ENCODE results near the gene MTG2. TPM values are rescaled to one million over a fixed set of nuclear protein-coding genes. Genes with fewer than 3 reads are reported as not detected.

MTG2 gene
- total and polyA plus RNA-seq, 2 of the 13 experiments (the other 11 are each of a cell fraction or from before 2014, with no cell fraction given): 20.4 to 37.8 TPM

DNA sequence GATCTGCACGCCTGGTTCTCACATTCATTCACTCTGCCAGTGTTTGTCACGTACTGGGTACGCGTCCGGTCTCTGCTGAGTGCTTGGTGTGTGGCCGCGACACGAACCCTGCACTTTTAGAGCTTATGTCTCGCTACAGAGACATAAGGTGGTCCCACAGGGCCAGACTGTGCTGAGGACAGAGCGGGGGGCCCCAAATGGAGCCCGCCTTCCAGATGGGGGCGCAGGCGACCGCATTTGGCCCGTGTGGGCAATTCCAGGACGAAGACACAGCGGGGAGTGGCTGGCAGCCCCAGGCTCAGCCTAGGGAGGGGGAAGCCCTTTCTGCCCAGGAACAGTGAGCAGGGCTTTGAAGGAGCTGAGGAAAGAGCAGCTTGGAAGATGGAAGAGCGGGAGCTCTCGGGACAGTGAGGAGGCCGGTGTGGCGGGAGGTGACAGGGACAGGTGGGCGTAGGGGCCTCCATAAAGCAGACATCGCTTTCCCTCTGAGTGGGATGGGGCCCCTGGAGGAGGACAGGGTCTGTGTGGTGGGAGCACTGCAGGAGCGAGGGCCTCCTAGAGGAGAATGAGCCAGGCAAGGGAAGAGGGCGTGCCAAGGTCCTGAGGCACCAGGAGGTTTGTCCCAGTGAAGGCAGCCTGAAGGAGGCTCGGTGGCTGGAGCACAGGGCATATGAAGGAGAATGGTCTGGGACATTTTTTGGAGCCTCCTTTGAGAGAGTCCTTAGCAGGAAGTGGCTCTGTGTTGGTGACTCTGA is 7.8 kb upstream of the MTG2 start:
- ChIA-PET POLR2A (interaction anchor here (1.2 kb wide), 1 partner anchor 8 kb away, joined by 3 read pairs; the partner anchor contains the start of gene MTG2), CTCF (ENCODE audit: low intra/inter-chr PET ratio, low total read pairs) (no interaction called here)
- Histone ChIP-seq H3K4me1 (ENCODE audit: insufficient read depth, low read length) (no peaks in the 10 kb centered on the region), H3K9ac (ENCODE audit: insufficient read depth, low read depth, low read length) (no peak overlapping the region), H3K4me3 (replicated peaks in 1 of 3; ENCODE audit: insufficient read depth in 1 of 3, low read depth in 2 of 3, low read length in 3 of 3) (no peak overlapping the region), H3K27me3 (ENCODE audit: control insufficient read depth in 1 of 2, insufficient read depth in 2 of 2, low read length in 2 of 2) (no peaks in the 10 kb centered on the region; a peak in 1 of 5 replicates), H3K79me2 (ENCODE audit: insufficient read depth, low read length) (no peaks in the 10 kb centered on the region), H2AFZ (ENCODE audit: low read length) (no peak overlapping the region), H3K9me3 (ENCODE audit: low read length) (no peaks in the 10 kb centered on the region), H4K20me1 (ENCODE audit: insufficient read depth, low read length) (no peaks in the 10 kb centered on the region), H3K36me3 (replicated peaks in 1 of 2; ENCODE audit: control insufficient read depth in 1 of 2, insufficient read depth in 2 of 2, low read length in 2 of 2) (peaks cover 29 to 50% of the 10 kb centered on the region in 2 experiments), H3K27ac (ENCODE audit: extremely low read length, insufficient read depth, low read length) (no peak overlapping the region), H3K4me2 (ENCODE audit: low read depth, low read length) (no peak overlapping the region)
- in situ Hi-C loops (cut with HindIII; ENCODE audit: extremely low pct_ligation_motif_present, low pct_unique_long_range_greater_than_20kb) (no loop called here), intact Hi-C loops (cut with micrococcal nuclease; ENCODE audit: unreplicated experiment) (no loop called here)
- 97% methylated on average over 26 of the region's 26 CpGs for WGBS (ENCODE audit: low lambda C conversion rate)
- TF ChIP-seq FOXM1 (CRISPR knock-in tag; IDR thresholded peaks at IDR 0.05) (no peak), ZBTB38 (CRISPR knock-in tag; IDR thresholded peaks at IDR 0.05) (no peak), NR2F6 (IDR thresholded peaks at IDR 0.05) (no peak), NR2F6 (CRISPR knock-in tag; IDR thresholded peaks at IDR 0.05) (no peak), ZFYVE20 (CRISPR knock-in tag; IDR thresholded peaks at IDR 0.05; ENCODE audit: borderline replicate concordance, low read depth) (no peak), ZNF703 (CRISPR knock-in tag; IDR thresholded peaks at IDR 0.05; ENCODE audit: borderline replicate concordance) (no peak), MTA1 (CRISPR knock-in tag; IDR thresholded peaks at IDR 0.05; ENCODE audit: borderline replicate concordance) (0 out of 2 replicates have a peak, but pooled peaks have one; percentile 20), ZNF121 (CRISPR knock-in tag; IDR thresholded peaks at IDR 0.05) (no peak), SAP130 (CRISPR knock-in tag; IDR thresholded peaks at IDR 0.05; ENCODE audit: low read depth) (no peak), RBM22 (optimal IDR thresholded peaks at IDR 0.05; ENCODE audit: low read length) (peak; percentile 88), CEBPB (IDR thresholded peaks at IDR 0.05; ENCODE audit: borderline replicate concordance, low read depth, low read length) (no peak), ZNF225 (CRISPR knock-in tag; IDR thresholded peaks at IDR 0.05) (no peak), ZKSCAN5 (CRISPR knock-in tag; IDR thresholded peaks at IDR 0.05) (no peak), ZNF263 (CRISPR knock-in tag; IDR thresholded peaks at IDR 0.05) (peak; percentile 77), REPIN1 (CRISPR knock-in tag; IDR thresholded peaks at IDR 0.05; ENCODE audit: borderline replicate concordance, low read depth) (no peak), KLF13 (CRISPR knock-in tag; IDR thresholded peaks at IDR 0.05) (no peak), AGO2 (optimal IDR thresholded peaks at IDR 0.05; ENCODE audit: low read depth, low read length) (peak; percentile 91), GPN1 (CRISPR knock-in tag; IDR thresholded peaks at IDR 0.05; ENCODE audit: borderline replicate concordance) (no peak)
- TF ChIP-seq, protein P1, sequence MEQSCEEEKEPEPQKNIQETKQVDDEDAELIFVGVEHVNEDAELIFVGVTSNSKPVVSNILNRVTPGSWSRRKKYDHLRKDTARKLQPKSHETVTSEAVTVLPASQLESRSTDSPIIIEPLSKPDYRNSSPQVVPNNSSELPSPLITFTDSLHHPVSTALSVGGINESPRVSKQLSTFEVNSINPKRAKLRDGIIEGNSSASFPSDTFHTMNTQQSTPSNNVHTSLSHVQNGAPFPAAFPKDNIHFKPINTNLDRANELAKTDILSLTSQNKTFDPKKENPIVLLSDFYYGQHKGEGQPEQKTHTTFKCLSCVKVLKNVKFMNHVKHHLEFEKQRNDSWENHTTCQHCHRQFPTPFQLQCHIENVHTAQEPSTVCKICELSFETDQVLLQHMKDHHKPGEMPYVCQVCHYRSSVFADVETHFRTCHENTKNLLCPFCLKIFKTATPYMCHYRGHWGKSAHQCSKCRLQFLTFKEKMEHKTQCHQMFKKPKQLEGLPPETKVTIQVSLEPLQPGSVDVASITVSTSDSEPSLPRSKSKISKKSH (CRISPR knock-in tag; IDR thresholded peaks at IDR 0.05; ENCODE audit: borderline replicate concordance): 0 out of 2 replicates have a peak, but pooled peaks have one; percentile 24
- TF ChIP-seq, protein P2, sequence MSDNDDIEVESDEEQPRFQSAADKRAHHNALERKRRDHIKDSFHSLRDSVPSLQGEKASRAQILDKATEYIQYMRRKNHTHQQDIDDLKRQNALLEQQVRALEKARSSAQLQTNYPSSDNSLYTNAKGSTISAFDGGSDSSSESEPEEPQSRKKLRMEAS (IDR thresholded peaks at IDR 0.05): no peak
- TF ChIP-seq, protein P3, sequence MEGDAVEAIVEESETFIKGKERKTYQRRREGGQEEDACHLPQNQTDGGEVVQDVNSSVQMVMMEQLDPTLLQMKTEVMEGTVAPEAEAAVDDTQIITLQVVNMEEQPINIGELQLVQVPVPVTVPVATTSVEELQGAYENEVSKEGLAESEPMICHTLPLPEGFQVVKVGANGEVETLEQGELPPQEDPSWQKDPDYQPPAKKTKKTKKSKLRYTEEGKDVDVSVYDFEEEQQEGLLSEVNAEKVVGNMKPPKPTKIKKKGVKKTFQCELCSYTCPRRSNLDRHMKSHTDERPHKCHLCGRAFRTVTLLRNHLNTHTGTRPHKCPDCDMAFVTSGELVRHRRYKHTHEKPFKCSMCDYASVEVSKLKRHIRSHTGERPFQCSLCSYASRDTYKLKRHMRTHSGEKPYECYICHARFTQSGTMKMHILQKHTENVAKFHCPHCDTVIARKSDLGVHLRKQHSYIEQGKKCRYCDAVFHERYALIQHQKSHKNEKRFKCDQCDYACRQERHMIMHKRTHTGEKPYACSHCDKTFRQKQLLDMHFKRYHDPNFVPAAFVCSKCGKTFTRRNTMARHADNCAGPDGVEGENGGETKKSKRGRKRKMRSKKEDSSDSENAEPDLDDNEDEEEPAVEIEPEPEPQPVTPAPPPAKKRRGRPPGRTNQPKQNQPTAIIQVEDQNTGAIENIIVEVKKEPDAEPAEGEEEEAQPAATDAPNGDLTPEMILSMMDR (CRISPR knock-in tag; IDR thresholded peaks at IDR 0.05): 0 out of 2 replicates have a peak, but pooled peaks have one; percentile 11
- no TSS peak for BruUV-seq (replicated peaks)
- no peak; the same call in 2 of the 3 replicates for ATAC-seq
- no peak for FAIRE-seq
- DNase-seq (ENCODE audit: low spot score): no peak

Measured in HepG2 (cell line).